Measurements from ENCODE around the gene OTUD5.
"Not testable (repeated sequence)": the region's sequence is repeated elsewhere in the genome, so short reads cannot be mapped to it uniquely, and the experiment has no call there.

Gene OTUD5

GRCh38 chrX:48910926-48911411 lies 46.4 kb downstream of the OTUD5 start:
- no peak for DNase-seq

- no peak for DNase-seq
These were observed 47.6 kb downstream of the OTUD5 start for GRCh38 chrX:48909703-48910294.

- DNase-seq = no peak
These were observed 48.8 kb downstream of the OTUD5 start for GRCh38 chrX:48908600-48908999.

GRCh38 chrX:48905090-48905790 lies 52.2 kb downstream of the OTUD5 start:
- DNase-seq = no peak

GRCh38 chrX:48904626-48905025 lies 52.8 kb downstream of the OTUD5 start:
- no peak for DNase-seq

- DNase-seq = no peak
These were observed 53.2 kb downstream of the OTUD5 start for GRCh38 chrX:48904180-48904579.

GRCh38 chrX:48903290-48903689 lies 54.1 kb downstream of the OTUD5 start:
- no peak for DNase-seq

- DNase-seq = no peak
These were observed 54.6 kb downstream of the OTUD5 start for GRCh38 chrX:48902776-48903175.

- DNase-seq = no peak
These were observed 55.3 kb downstream of the OTUD5 start for GRCh38 chrX:48902135-48902534.

- DNase-seq = no peak
These were observed 56.3 kb downstream of the OTUD5 start for GRCh38 chrX:48901069-48901468.

- DNase-seq = no peak
These were observed 58.4 kb downstream of the OTUD5 start for GRCh38 chrX:48899078-48899410.

GRCh38 chrX:48897625-48898306 lies 59.6 kb downstream of the OTUD5 start, which contains the start of the genes PQBP1 and TIMM17B:
TSS of gene PQBP1 (plus strand) at chrX:48897930. CDS start at chrX:48898510, 580 bp downstream.
TSS of gene TIMM17B (minus strand) at chrX:48897768. CDS start at chrX:48897749, 19 bp downstream.
- DNase-seq = peak; percentile 46 to 75 (median 71)

- peak in 3 of 4 experiments; percentile 12 to 24 (median 13) for DNase-seq
These were observed 60.2 kb downstream of the OTUD5 start for GRCh38 chrX:48897157-48897624.

- DNase-seq = no peak
These were observed 60.8 kb downstream of the OTUD5 start for GRCh38 chrX:48896611-48897011.

- DNase-seq = no peak
These were observed 62.5 kb downstream of the OTUD5 start for GRCh38 chrX:48894891-48895290.

- DNase-seq = no peak
These were observed 63.7 kb downstream of the OTUD5 start for GRCh38 chrX:48893556-48894348.

GRCh38 chrX:48892896-48893295 lies 64.5 kb downstream of the OTUD5 start:
- DNase-seq = no peak

- DNase-seq = peak; percentile 41 to 60 (median 45)
These were observed 65.8 kb downstream of the OTUD5 start for GRCh38 chrX:48891402-48892288.

- no peak for DNase-seq
These were observed 66.4 kb downstream of the OTUD5 start for GRCh38 chrX:48890934-48891401.

- no peak for DNase-seq
These were observed 67.0 kb downstream of the OTUD5 start for GRCh38 chrX:48890296-48890925.

GRCh38 chrX:48886586-48886985 lies 70.8 kb downstream of the OTUD5 start:
- not testable (repeated sequence) for DNase-seq

Measured in activated CD4-positive, CD25-positive, alpha-beta regulatory T cell (primary cell).